Testis (tissue), 2 donors: ENCODE results near the gene VWA7.

Experiments used
- CTCF ChIP-seq, 3 experiments: fragments of 450-650 bp in 2 of 3; fragments of 200-600 bp in 1 of 3; sonication (generic) in 1 of 3; IDR thresholded peaks; one replicate each; pipeline ENCODE4 v1.5.1; 2016 to 2019; ENCODE audit warnings: antibody characterized with exemption in 3 of 3, mild to moderate bottlenecking in 2 of 3, moderate library complexity in 1 of 3
- POLR2A ChIP-seq: fragments of 450-650 bp; IDR thresholded peaks from one replicate; pipeline ENCODE4 v1.6.1; 2017; ENCODE audit warnings: antibody characterized with exemption, mild to moderate bottlenecking, moderate library complexity

- TF ChIP-seq CTCF (IDR thresholded peaks at IDR 0.05) (no peak), POLR2A (no peak)
These were observed 59.5 kb downstream of the VWA7 start for GRCh38 chr6:31717499-31718222.
